HepG2 (cell line): ENCODE data around the gene OBI1. TPM values are rescaled to one million over a fixed set of nuclear protein-coding genes. Genes with fewer than 3 reads are reported as not detected.

Experiments used
- CREM ChIP-seq, 2 experiments: sonication (generic) in 1 of 2; formaldehyde crosslinking in 1 of 2; IDR thresholded peaks; 2 replicates each; pipeline versions ENCODE4 v1.4.0 to v1.6.1; 2016 to 2020; ENCODE audit warnings: antibody characterized with exemption in 1 of 2, mild to moderate bottlenecking in 1 of 2, missing genetic modification reagents in 1 of 2
- E2F1 ChIP-seq: sonication (generic); formaldehyde crosslinking; IDR thresholded peaks from 2 replicates; pipeline ENCODE4 v1.5.0; 2020; ENCODE audit warnings: missing genetic modification reagents
- HDAC1 ChIP-seq: sonication (generic); formaldehyde crosslinking; IDR thresholded peaks from 2 replicates; pipeline ENCODE4 v1.5.1; 2020; ENCODE audit warnings: mild to moderate bottlenecking, missing genetic modification reagents
- HOMEZ ChIP-seq: IDR thresholded peaks from 2 replicates; pipeline ENCODE4 v1.6.1; 2016; ENCODE audit warnings: low read depth
- HOXA3 ChIP-seq: sonication (generic); formaldehyde crosslinking; IDR thresholded peaks from 2 replicates; pipeline ENCODE4 v1.5.0; 2020; ENCODE audit warnings: missing genetic modification reagents
- LBX2 ChIP-seq: sonication (generic); formaldehyde crosslinking; IDR thresholded peaks from 2 replicates; pipeline ENCODE4 v1.5.0; 2020; ENCODE audit warnings: missing genetic modification reagents, mild to moderate bottlenecking, borderline replicate concordance
- MAFG ChIP-seq: sonication (generic); formaldehyde crosslinking; IDR thresholded peaks from 2 replicates; pipeline ENCODE4 v1.5.1; 2020; ENCODE audit warnings: mild to moderate bottlenecking, missing genetic modification reagents
- MBNL3 ChIP-seq: fragments of 250-450 bp; sonication (Bioruptor Pico); conservative IDR thresholded peaks from 2 replicates; pipeline ENCODE4 v1.8.0; 2022; ENCODE audit warnings: mild to moderate bottlenecking, inconsistent platforms
- MXI1 ChIP-seq: IDR thresholded peaks from 3 replicates; pipeline ENCODE4 v1.6.1; 2012; ENCODE audit warnings: low read depth, low read length, inconsistent platforms, borderline replicate concordance
- NCOA2 ChIP-seq: sonication (generic); formaldehyde crosslinking; IDR thresholded peaks from 2 replicates; pipeline ENCODE4 v1.8.0; 2022; ENCODE audit warnings: inconsistent platforms
- PBX2 ChIP-seq: IDR thresholded peaks from 2 replicates; pipeline ENCODE4 v1.6.1; 2016; ENCODE audit warnings: control low read depth
- PITX1 ChIP-seq: sonication (generic); formaldehyde crosslinking; IDR thresholded peaks from 2 replicates; pipeline ENCODE4 v1.5.1; 2020; ENCODE audit warnings: mild to moderate bottlenecking, missing genetic modification reagents
- POGK ChIP-seq: sonication (generic); formaldehyde crosslinking; conservative IDR thresholded peaks from 2 replicates; pipeline ENCODE4 v1.8.0; 2022; ENCODE audit warnings: mild to moderate bottlenecking, moderate library complexity, missing genetic modification reagents
- RFX5 ChIP-seq: IDR thresholded peaks from 2 replicates; pipeline ENCODE4 v1.6.1; 2011; ENCODE audit warnings: low read depth, low read length, improper control_type of control experiment
- SPEN ChIP-seq: sonication (generic); formaldehyde crosslinking; IDR thresholded peaks from 2 replicates; pipeline ENCODE4 v1.5.1; 2020; ENCODE audit warnings: low read depth, mild to moderate bottlenecking, missing genetic modification reagents
- TOE1 ChIP-seq: sonication (generic); formaldehyde crosslinking; IDR thresholded peaks from 2 replicates; pipeline ENCODE4 v1.4.0; 2020; ENCODE audit warnings: mild to moderate bottlenecking, missing genetic modification reagents
- ZNF274 ChIP-seq: sonication (generic); formaldehyde crosslinking; IDR thresholded peaks from 2 replicates; pipeline ENCODE4 v1.5.1; 2020; ENCODE audit warnings: mild to moderate bottlenecking, missing genetic modification reagents
- ZNF451 ChIP-seq: sonication (generic); formaldehyde crosslinking; IDR thresholded peaks from 2 replicates; pipeline ENCODE4 v1.5.0; 2020; ENCODE audit warnings: mild to moderate bottlenecking, missing genetic modification reagents
- ZNF501 ChIP-seq: sonication (generic); formaldehyde crosslinking; IDR thresholded peaks from 2 replicates; pipeline ENCODE4 v1.5.1; 2020; ENCODE audit warnings: mild to moderate bottlenecking, moderate library complexity, missing genetic modification reagents
- ZNF629 ChIP-seq: sonication (generic); formaldehyde crosslinking; conservative IDR thresholded peaks from 2 replicates; pipeline ENCODE4 v1.5.0; 2020; ENCODE audit warnings: missing genetic modification reagents
- ZNF770 ChIP-seq: sonication (generic); formaldehyde crosslinking; IDR thresholded peaks from 2 replicates; pipeline ENCODE4 v1.5.0; 2020; ENCODE audit warnings: mild to moderate bottlenecking, missing genetic modification reagents
- polyA plus RNA-seq, 8 experiments: library from polyadenylated mRNA; depleted of rRNA in 3 of 8; stranded (reverse) in 7 of 8; unstranded in 1 of 8; fragments of >200 nt; fragmentation: Illumina TruSeq in 4 of 8; extraction: Trizol in 4 of 8; gene quantifications; 2 replicates each; pipeline versions ENCODE4 v1.2.1 to v1.2.3, GENCODE V29; 2011 to 2016; ENCODE audit warnings: low read depth in 4 of 8, missing spikeins in 1 of 8, mixed read lengths in 1 of 8; ENCODE audit not compliant: insufficient read depth in 1 of 8
- total RNA-seq, 5 experiments: library from RNA; depleted of rRNA; stranded (reverse); fragments of >200 nt; fragmentation: Illumina TruSeq; extraction: Trizol; gene quantifications; 2 replicates each; pipeline ENCODE4 v1.2.3, GENCODE V29; 2016; ENCODE audit warnings: low read depth in 1 of 5

The OBI1 gene
- total and polyA plus RNA-seq, 2 of the 13 experiments (the other 11 are each of a cell fraction or from before 2014, with no cell fraction given): 7.8 to 23.5 TPM

GRCh38 chr13:78603240-78603957 lies 55.6 kb downstream of the OBI1 start, which contains the start of gene POU4F1 (continued):
- TF ChIP-seq ZNF770 (CRISPR knock-in tag) (peak; percentile 91), NCOA2 (CRISPR knock-in tag) (no peak), LBX2 (CRISPR knock-in tag) (peak; percentile 68; the same call in 1 of the 2 replicates), ZNF501 (CRISPR knock-in tag) (0 out of 2 replicates have a peak, but pooled peaks have one; percentile 17), HOXA3 (CRISPR knock-in tag) (peak; percentile 50; the same call in 1 of the 2 replicates), RFX5 (peak; percentile 83), E2F1 (CRISPR knock-in tag) (no peak), ZNF274 (CRISPR knock-in tag) (0 out of 2 replicates have a peak, but pooled peaks have one; percentile 23), ZNF629 (no peak), HOMEZ (CRISPR knock-in tag) (peak; percentile 16; the same call in 1 of the 2 replicates), PITX1 (CRISPR knock-in tag) (no peak; the same call in 1 of the 2 replicates), TOE1 (CRISPR knock-in tag) (no peak), MBNL3 (CRISPR knock-in tag) (no peak), SPEN (CRISPR knock-in tag) (peak; percentile 63), MAFG (CRISPR knock-in tag) (no peak), PBX2 (CRISPR knock-in tag) (0 out of 2 replicates have a peak, but pooled peaks have one; percentile 20), POGK (CRISPR knock-in tag) (0 out of 2 replicates have a peak, but pooled peaks have one; percentile 55), MXI1 (peak; percentile 50; the same call in 1 of the 3 replicates), HDAC1 (CRISPR knock-in tag) (peak; percentile 52; the same call in 1 of the 2 replicates), CREM (IDR thresholded peaks at IDR 0.05) (no peak), CREM (CRISPR knock-in tag; IDR thresholded peaks at IDR 0.05) (no peak), ZNF451 (peak; percentile 80; the same call in 1 of the 2 replicates)
